ENCODE results near the gene OVOL1. TPM values are rescaled to one million over a fixed set of nuclear protein-coding genes. Genes with fewer than 3 reads are reported as not detected.
A peak's percentile ranks its signal among the peaks of the same experiment; 100 is the strongest.

The OVOL1 gene
- total and polyA plus RNA-seq, 4 experiments from 2014 or later: not detected

- intact Hi-C loops (cut with micrococcal nuclease): loop anchor here (1.0 kb wide), 1 partner anchor 16 kb away; no protein-coding TSS in a partner anchor
- no peaks in the 10 kb centered on the region for H3K9me3 Mint-ChIP-seq
- peaks cover 0 to 10% of the 10 kb centered on the region in 2 donors for H3K36me3 Mint-ChIP-seq
- H3K27ac Mint-ChIP-seq: peak overlapping the region in 2 of 7 donors; percentile 12 to 51
- no peak overlapping the region for H3K27ac ChIP-seq (ENCODE audit: low read depth, low read length)
- no peak overlapping the region for H3K4me3 ChIP-seq (ENCODE audit: low read length in 2 of 2)
- no peaks in the 10 kb centered on the region for H3K27me3 Mint-ChIP-seq
- no peak for DNase-seq
- H3K4me3 Mint-ChIP-seq: peak overlapping the region in 2 of 8 donors; percentile 35 to 36
- peaks cover 3% of the 10 kb centered on the region for H3K36me3 ChIP-seq (ENCODE audit: insufficient read depth, low read length)
- H3K4me1 Mint-ChIP-seq: peaks cover 3 to 10% (median 5%) of the 10 kb centered on the region in 4 donors
- H3K4me1 ChIP-seq (ENCODE audit: insufficient read depth, low read length): peaks cover 16% of the 10 kb centered on the region
- ChIA-PET POLR2A (ENCODE audit: partially characterized antibody) (interaction anchor here (1.5 kb wide), 1 partner anchor 11 kb away, joined by 3 read pairs; no protein-coding TSS in a partner anchor), CTCF (ENCODE audit: partially characterized antibody) (interaction anchor here (1.4 to 9.0 kb wide), 4 partner anchors 10 to 107 kb away, joined by 6 to 107 read pairs (median 23); partner anchors contain the start of gene KAT5)
- no peaks in the 10 kb centered on the region for H3K27me3 ChIP-seq (ENCODE audit: insufficient read depth, low read length)
- H3K9me3 ChIP-seq (ENCODE audit: control insufficient read depth in 1 of 2, low read length in 2 of 2): no peaks in the 10 kb centered on the region
Observed at GRCh38 chr11:65777241-65777640, 9.6 kb upstream of the OVOL1 start.

GRCh38 chr11:65777821-65778361 is 9.0 kb upstream of the OVOL1 start:
- Mint-ChIP-seq H3K4me1 (peaks cover 4 to 11% (median 6%) of the 10 kb centered on the region in 4 donors), H3K27me3 (no peaks in the 10 kb centered on the region), H3K27ac (no peak overlapping the region), H3K9me3 (no peaks in the 10 kb centered on the region), H3K4me3 (no peak overlapping the region), H3K36me3 (peaks cover 0 to 9% of the 10 kb centered on the region in 2 donors)
- ChIA-PET CTCF (ENCODE audit: partially characterized antibody) (interaction anchor here (0.6 to 9.0 kb wide), 7 partner anchors 7 to 214 kb away, joined by 3 to 107 read pairs (median 6); partner anchors contain the start of gene KAT5), POLR2A (ENCODE audit: partially characterized antibody) (interaction anchor here (1.5 kb wide), 1 partner anchor 10 kb away, joined by 3 read pairs; no protein-coding TSS in a partner anchor)
- H3K4me3 ChIP-seq (ENCODE audit: low read length in 2 of 2): no peak overlapping the region
- no peaks in the 10 kb centered on the region for H3K27me3 ChIP-seq (ENCODE audit: insufficient read depth, low read length)
- H3K9me3 ChIP-seq (ENCODE audit: control insufficient read depth in 1 of 2, low read length in 2 of 2): no peaks in the 10 kb centered on the region
- H3K36me3 ChIP-seq (ENCODE audit: insufficient read depth, low read length): peaks cover 3% of the 10 kb centered on the region
- intact Hi-C loops (cut with micrococcal nuclease): loop anchor here (1.0 kb wide), 1 partner anchor 17 kb away; no protein-coding TSS in a partner anchor
- DNase-seq: no peak
- H3K27ac ChIP-seq (ENCODE audit: low read depth, low read length): no peak overlapping the region
- peaks cover 16% of the 10 kb centered on the region for H3K4me1 ChIP-seq (ENCODE audit: insufficient read depth, low read length)

- intact Hi-C loops (cut with micrococcal nuclease): no loop called here
- H3K27ac ChIP-seq (ENCODE audit: low read depth, low read length): no peak overlapping the region
- no peaks in the 10 kb centered on the region for H3K27me3 ChIP-seq (ENCODE audit: insufficient read depth, low read length)
- Mint-ChIP-seq H3K27me3 (no peaks in the 10 kb centered on the region), H3K36me3 (peaks cover 0 to 8% of the 10 kb centered on the region in 2 donors), H3K4me3 (peak overlapping the region in 4 of 8 donors; percentile 8 to 85 (median 16)), H3K9me3 (no peaks in the 10 kb centered on the region), H3K27ac (no peak overlapping the region), H3K4me1 (peaks cover 6 to 15% (median 8%) of the 10 kb centered on the region in 4 donors)
- H3K9me3 ChIP-seq (ENCODE audit: control insufficient read depth in 1 of 2, low read length in 2 of 2): no peaks in the 10 kb centered on the region
- peaks cover 16% of the 10 kb centered on the region for H3K4me1 ChIP-seq (ENCODE audit: insufficient read depth, low read length)
- POLR2A ChIA-PET (ENCODE audit: partially characterized antibody): interaction anchor here (1.1 to 1.5 kb wide), 2 partner anchors 10 to 115 kb away, joined by 4 read pairs; partner anchors contain the start of gene RELA
- CTCF ChIA-PET (ENCODE audit: partially characterized antibody): interaction anchor here (1.1 to 9.0 kb wide), 10 partner anchors 8 to 213 kb away, joined by 3 to 107 read pairs (median 8); partner anchors contain the start of genes FIBP and KAT5
- DNase-seq: no peak
- no peak overlapping the region for H3K4me3 ChIP-seq (ENCODE audit: low read length in 2 of 2)
- peaks cover 3% of the 10 kb centered on the region for H3K36me3 ChIP-seq (ENCODE audit: insufficient read depth, low read length)
Observed at GRCh38 chr11:65778431-65778900, 8.4 kb upstream of the OVOL1 start.

- DNase-seq: no peak
- H3K27ac ChIP-seq (ENCODE audit: low read depth, low read length): no peak overlapping the region
- H3K4me3 ChIP-seq (ENCODE audit: low read length in 2 of 2): peak overlapping the region in 1 of 2 donors; percentile 54
- H3K9me3 ChIP-seq (ENCODE audit: control insufficient read depth in 1 of 2, low read length in 2 of 2): no peaks in the 10 kb centered on the region
- peak overlapping the region in 1 of 7 donors; percentile 62 for H3K27ac Mint-ChIP-seq
- ChIA-PET CTCF (ENCODE audit: partially characterized antibody) (interaction anchor here (0.7 to 9.0 kb wide), 27 partner anchors 8 to 266 kb away, joined by 3 to 107 read pairs (median 4); partner anchors contain the start of genes BANF1, FIBP and KAT5), POLR2A (ENCODE audit: partially characterized antibody) (interaction anchor here (0.9 to 2.8 kb wide), 12 partner anchors 9 to 223 kb away, joined by 3 to 24 read pairs (median 6); partner anchors contain the start of genes BANF1, CCDC85B, CFL1 and EIF1AD)
- H3K27me3 Mint-ChIP-seq: no peaks in the 10 kb centered on the region
- H3K9me3 Mint-ChIP-seq: no peaks in the 10 kb centered on the region
- H3K36me3 ChIP-seq (ENCODE audit: insufficient read depth, low read length): peaks cover 3% of the 10 kb centered on the region
- peak overlapping the region in 7 of 8 donors; percentile 24 to 85 (median 73) for H3K4me3 Mint-ChIP-seq
- H3K4me1 ChIP-seq (ENCODE audit: insufficient read depth, low read length): peaks cover 16% of the 10 kb centered on the region
- H3K27me3 ChIP-seq (ENCODE audit: insufficient read depth, low read length): no peaks in the 10 kb centered on the region
- H3K36me3 Mint-ChIP-seq: peaks cover 0 to 8% of the 10 kb centered on the region in 2 donors
- H3K4me1 Mint-ChIP-seq: peaks cover 5 to 15% (median 8%) of the 10 kb centered on the region in 4 donors
- intact Hi-C loops (cut with micrococcal nuclease): no loop called here
Observed at GRCh38 chr11:65778901-65779668, 7.8 kb upstream of the OVOL1 start.

GRCh38 chr11:65779669-65779918 is 7.3 kb upstream of the OVOL1 start:
- H3K4me1 Mint-ChIP-seq: peaks cover 6 to 16% (median 10%) of the 10 kb centered on the region in 4 donors
- intact Hi-C loops (cut with micrococcal nuclease): no loop called here
- peak overlapping the region in 6 of 8 donors; percentile 20 to 87 (median 84) for H3K4me3 Mint-ChIP-seq
- peak overlapping the region in 1 of 2 donors; percentile 54 for H3K4me3 ChIP-seq (ENCODE audit: low read length in 2 of 2)
- H3K27ac Mint-ChIP-seq: peak overlapping the region in 1 of 7 donors; percentile 72
- H3K9me3 ChIP-seq (ENCODE audit: control insufficient read depth in 1 of 2, low read length in 2 of 2): no peaks in the 10 kb centered on the region
- DNase-seq: no peak
- H3K27me3 Mint-ChIP-seq: no peaks in the 10 kb centered on the region
- H3K4me1 ChIP-seq (ENCODE audit: insufficient read depth, low read length): peaks cover 16% of the 10 kb centered on the region
- ChIA-PET POLR2A (ENCODE audit: partially characterized antibody) (interaction anchor here (0.6 to 2.8 kb wide), 15 partner anchors 8 to 222 kb away, joined by 3 to 24 read pairs (median 5); partner anchors contain the start of genes BANF1, CCDC85B, CFL1 and EHBP1L1), CTCF (ENCODE audit: partially characterized antibody) (interaction anchor here (0.7 to 9.0 kb wide), 27 partner anchors 9 to 265 kb away, joined by 3 to 107 read pairs (median 5); partner anchors contain the start of genes BANF1, CCDC85B, FIBP and KAT5)
- H3K36me3 ChIP-seq (ENCODE audit: insufficient read depth, low read length): peaks cover 3% of the 10 kb centered on the region
- no peak overlapping the region for H3K27ac ChIP-seq (ENCODE audit: low read depth, low read length)
- no peaks in the 10 kb centered on the region for H3K9me3 Mint-ChIP-seq
- H3K36me3 Mint-ChIP-seq: peaks cover 0 to 8% of the 10 kb centered on the region in 2 donors
- no peaks in the 10 kb centered on the region for H3K27me3 ChIP-seq (ENCODE audit: insufficient read depth, low read length)

GRCh38 chr11:65779919-65780769 is 6.7 kb upstream of the OVOL1 start:
- intact Hi-C loops (cut with micrococcal nuclease): loop anchor here (1.0 to 2.0 kb wide), 5 partner anchors 34 to 209 kb away; partner anchors contain the start of genes KAT5 and RNASEH2C
- H3K9me3 Mint-ChIP-seq: no peaks in the 10 kb centered on the region
- POLR2A ChIA-PET (ENCODE audit: partially characterized antibody): interaction anchor here (0.6 to 2.8 kb wide), 23 partner anchors 8 to 272 kb away, joined by 3 to 24 read pairs (median 4); partner anchors contain the start of genes BANF1, CCDC85B, CFL1 and EHBP1L1

More at GRCh38 chr11:65779919-65780769, 6.7 kb upstream of the OVOL1 start:
- peak overlapping the region; percentile 74 to 89 (median 84) for H3K4me3 Mint-ChIP-seq
- Histone ChIP-seq H3K27ac (ENCODE audit: low read depth, low read length) (peak overlapping the region; percentile 62), H3K27me3 (ENCODE audit: insufficient read depth, low read length) (no peaks in the 10 kb centered on the region), H3K36me3 (ENCODE audit: insufficient read depth, low read length) (peaks cover 3% of the 10 kb centered on the region), H3K9me3 (ENCODE audit: control insufficient read depth in 1 of 2, low read length in 2 of 2) (no peaks in the 10 kb centered on the region), H3K4me3 (ENCODE audit: low read length in 2 of 2) (peak overlapping the region; percentile 54 to 65), H3K4me1 (ENCODE audit: insufficient read depth, low read length) (peaks cover 19% of the 10 kb centered on the region)
- CTCF ChIA-PET (ENCODE audit: partially characterized antibody): interaction anchor here (0.6 to 9.0 kb wide), 29 partner anchors 8 to 265 kb away, joined by 3 to 107 read pairs (median 5); partner anchors contain the start of genes BANF1, CCDC85B, KAT5 and RNASEH2C
- H3K27ac Mint-ChIP-seq: peak overlapping the region in 6 of 7 donors; percentile 49 to 74 (median 72)
- DNase-seq: peak; percentile 74 to 79 (median 77)
- H3K36me3 Mint-ChIP-seq: peaks cover 0 to 7% of the 10 kb centered on the region in 2 donors
- peaks cover 5 to 21% (median 14%) of the 10 kb centered on the region in 4 donors for H3K4me1 Mint-ChIP-seq
- no peaks in the 10 kb centered on the region for H3K27me3 Mint-ChIP-seq
